Calu3 (cell line): ENCODE data around the gene CCL14. TPM values are rescaled to one million over a fixed set of nuclear protein-coding genes. Genes with fewer than 3 reads are reported as not detected.

Experiments
- BruUV-seq: library from RNA; stranded (reverse); fragments of 400-500 nt; replicated peaks from 2 replicates; lab custom pipeline; 2021; lab: Mats Ljungman, UMichigan
- CTCF ChIA-PET: fragments of 300-600 bp; sonication (Branson Sonifier 250); formaldehyde crosslinking; loops from one replicate; lab custom pipeline; 2022; ENCODE audit warnings: antibody characterized with exemption; lab: Charles Lee
- DNase-seq: peaks from one replicate; pipeline ENCODE4 v3.0.0; 2022
- H3K27ac Mint-ChIP-seq: one replicate; pipeline ENCODE4 v1.8.0; 2022; ENCODE audit warnings: mixed read lengths; ENCODE audit not compliant: unreplicated experiment
- H3K27me3 Mint-ChIP-seq: one replicate; pipeline ENCODE4 v1.8.0; 2022; ENCODE audit warnings: mixed read lengths; ENCODE audit not compliant: unreplicated experiment
- H3K36me3 Mint-ChIP-seq: one replicate; pipeline ENCODE4 v1.8.0; 2022; ENCODE audit warnings: mild to moderate bottlenecking, moderate library complexity, mixed read lengths; ENCODE audit not compliant: insufficient read depth, unreplicated experiment
- H3K4me1 Mint-ChIP-seq: one replicate; pipeline ENCODE4 v1.8.0; 2022; ENCODE audit warnings: mild to moderate bottlenecking, low read depth, mixed read lengths; ENCODE audit not compliant: unreplicated experiment
- H3K4me3 Mint-ChIP-seq: one replicate; pipeline ENCODE4 v1.8.0; 2022; ENCODE audit warnings: mild to moderate bottlenecking, low read depth, moderate library complexity, mixed read lengths; ENCODE audit not compliant: unreplicated experiment
- H3K9me3 Mint-ChIP-seq: one replicate; pipeline ENCODE4 v1.8.0; 2022; ENCODE audit warnings: low read depth, mixed read lengths; ENCODE audit not compliant: unreplicated experiment
- CTCF ChIP-seq: fragments of 200-600 bp; IDR thresholded peaks from one replicate; pipeline ENCODE4 v1.8.0; 2022; ENCODE audit warnings: antibody characterized with exemption; ENCODE audit not compliant: unreplicated experiment
- intact Hi-C: fragments of 100-400 bp; cut with micrococcal nuclease; formaldehyde crosslinking; loops from one replicate; pipeline ENCODE4 v1.10.0; 2022; ENCODE audit not compliant: unreplicated experiment
- total RNA-seq: library from RNA; stranded (reverse); gene quantifications from 2 replicates; pipeline ENCODE4 v1.2.3, GENCODE V29; 2022

CCL14 gene
- total RNA-seq, 1 experiment from 2014 or later = not detected

GRCh38 chr17:35981246-35981645, 5.3 kb downstream of the CCL14 start, which contains the start of gene CCL16:
Gene CCL16, minus strand, starts transcription at chr17:35981497. Its CDS starts 77 bp downstream, at chr17:35981420.
- H3K4me1 Mint-ChIP-seq = no peaks in the 10 kb centered on the region
- BruUV-seq = no TSS peak
- no peak within 1 kb of the TSS for H3K27ac Mint-ChIP-seq
- DNase-seq = no peak
- H3K4me3 Mint-ChIP-seq = no peak within 1 kb of the TSS
- no peaks in the 10 kb centered on the region for H3K36me3 Mint-ChIP-seq
- CTCF ChIA-PET = interaction anchor here (0.7 to 2.7 kb wide), 5 partner anchors 9 to 168 kb away, joined by 3 to 36 read pairs (median 8); no protein-coding TSS in a partner anchor
- no peaks in the 10 kb centered on the region for H3K9me3 Mint-ChIP-seq
- H3K27me3 Mint-ChIP-seq = peaks cover 87% of the 10 kb centered on the region
- no peak for TF ChIP-seq CTCF
- intact Hi-C loops = no loop called here

GRCh38 chr17:35978346-35978745, 8.2 kb downstream of the CCL14 start:
- H3K36me3 Mint-ChIP-seq = no peaks in the 10 kb centered on the region
- CTCF ChIA-PET = interaction anchor here (0.7 to 2.2 kb wide), 3 partner anchors 9 to 109 kb away, joined by 3 to 9 read pairs (median 7); partner anchors contain the start of gene HEATR9
- DNase-seq = no peak
- peaks cover 8% of the 10 kb centered on the region for H3K4me1 Mint-ChIP-seq
- no peak for TF ChIP-seq CTCF
- H3K4me3 Mint-ChIP-seq = no peak overlapping the region
- no TSS peak for BruUV-seq
- intact Hi-C loops = no loop called here
- H3K9me3 Mint-ChIP-seq = no peaks in the 10 kb centered on the region
- no peak overlapping the region for H3K27ac Mint-ChIP-seq
- peaks cover 67% of the 10 kb centered on the region for H3K27me3 Mint-ChIP-seq

- Mint-ChIP-seq H3K9me3 (no peaks in the 10 kb centered on the region), H3K27me3 (peaks cover 67% of the 10 kb centered on the region), H3K4me3 (no peak overlapping the region), H3K27ac (no peak overlapping the region), H3K4me1 (peaks cover 11% of the 10 kb centered on the region), H3K36me3 (no peaks in the 10 kb centered on the region)
- intact Hi-C loops = no loop called here
- no peak for DNase-seq
- BruUV-seq = no TSS peak
- CTCF ChIA-PET = no interaction called here
- no peak for TF ChIP-seq CTCF
Measured at GRCh38 chr17:35977509-35977908, 9.0 kb downstream of the CCL14 start.

- no peaks in the 10 kb centered on the region for H3K9me3 Mint-ChIP-seq
- no peak overlapping the region for H3K27ac Mint-ChIP-seq
- H3K4me3 Mint-ChIP-seq = no peak overlapping the region
- no peak for TF ChIP-seq CTCF
- H3K27me3 Mint-ChIP-seq = peaks cover 36% of the 10 kb centered on the region
- no peaks in the 10 kb centered on the region for H3K36me3 Mint-ChIP-seq
- H3K4me1 Mint-ChIP-seq = peaks cover 11% of the 10 kb centered on the region
- no TSS peak for BruUV-seq
- no peak for DNase-seq
- intact Hi-C loops = no loop called here
- CTCF ChIA-PET = interaction anchor here (0.6 to 1.9 kb wide), 2 partner anchors 99 to 510 kb away, joined by 3 to 13 read pairs; no protein-coding TSS in a partner anchor
Measured at GRCh38 chr17:35973333-35974260, 12.9 kb downstream of the CCL14 start.
